ENCODE measurements around the gene CALN1.

CALN1 gene

DNA sequence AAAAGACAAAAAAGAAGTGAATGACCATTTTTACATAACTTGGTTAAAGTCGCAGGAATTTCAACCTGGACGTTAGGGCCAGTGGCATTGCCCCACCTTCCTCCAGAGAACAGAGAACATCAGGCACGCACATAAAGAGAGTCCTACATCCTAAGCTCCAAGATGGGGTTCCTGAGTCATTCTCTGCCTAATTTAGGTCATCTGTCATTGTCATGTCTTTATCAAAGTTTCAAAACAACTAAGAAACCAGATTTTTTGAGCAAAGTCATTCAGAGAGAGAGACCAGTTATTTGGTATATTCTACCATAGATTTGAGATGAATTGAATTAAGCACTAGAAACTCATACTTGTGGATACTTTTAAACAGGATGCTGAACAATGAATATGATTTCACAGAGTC, 241.7 kb downstream of the CALN1 start:
- DNase-seq = no peak

DNA sequence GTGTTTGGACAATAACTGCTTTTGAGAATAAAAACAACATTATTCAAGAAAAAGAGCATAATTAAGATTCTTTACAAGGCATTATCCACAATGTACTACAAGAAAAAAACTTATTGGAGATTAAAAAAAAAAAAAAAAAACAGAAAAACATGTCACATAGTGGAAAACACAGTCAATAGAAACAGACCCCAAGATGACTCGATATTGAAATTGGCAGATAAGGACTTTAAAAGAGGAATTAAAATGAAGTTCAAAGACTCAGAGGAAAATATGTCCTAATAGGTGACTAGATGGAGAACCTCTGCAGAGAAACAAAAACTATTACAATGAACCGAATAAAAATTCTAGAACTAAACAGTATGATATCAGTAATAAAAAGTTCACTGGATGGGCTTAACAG, 248.9 kb downstream of the CALN1 start:
- DNase-seq = no peak

DNA sequence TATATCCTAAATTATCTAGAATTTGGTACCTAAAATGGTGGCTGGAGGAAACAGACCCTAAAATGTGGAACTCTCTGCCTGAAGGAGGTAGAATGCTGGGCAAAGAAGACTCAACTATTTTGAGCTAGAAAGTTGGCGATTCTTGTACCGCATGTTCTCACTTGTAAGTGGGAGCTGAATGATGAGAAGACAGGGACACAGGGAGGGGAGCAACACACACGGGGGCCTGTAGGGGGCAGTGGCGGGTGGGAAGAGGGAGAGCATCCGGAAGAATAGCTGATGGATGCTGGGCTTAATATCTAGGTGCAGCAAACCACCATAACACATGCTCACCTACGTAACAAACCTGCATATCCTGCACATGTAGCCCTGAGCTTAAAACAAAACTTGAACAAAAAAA, 250.6 kb downstream of the CALN1 start:
- DNase-seq = no peak

DNA sequence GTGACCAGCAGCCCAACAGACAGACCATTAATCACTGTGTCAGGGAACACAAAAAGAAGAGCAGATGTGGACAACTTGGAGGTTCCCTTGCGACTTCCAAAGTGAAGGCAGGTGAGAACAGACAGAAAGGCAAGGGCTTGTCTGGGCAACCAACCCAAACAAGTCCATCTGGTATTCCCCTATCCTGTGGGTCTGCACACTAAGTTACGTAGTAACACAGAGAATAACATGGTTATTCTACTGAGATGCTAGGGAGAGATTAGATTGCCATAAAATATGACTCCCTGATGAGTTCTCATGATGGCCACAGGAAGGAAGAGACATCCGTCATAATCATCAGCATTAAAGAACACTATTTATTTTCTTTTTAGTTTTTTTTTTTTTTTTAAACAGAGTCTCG, 252.2 kb downstream of the CALN1 start:
- DNase-seq = no peak

DNA sequence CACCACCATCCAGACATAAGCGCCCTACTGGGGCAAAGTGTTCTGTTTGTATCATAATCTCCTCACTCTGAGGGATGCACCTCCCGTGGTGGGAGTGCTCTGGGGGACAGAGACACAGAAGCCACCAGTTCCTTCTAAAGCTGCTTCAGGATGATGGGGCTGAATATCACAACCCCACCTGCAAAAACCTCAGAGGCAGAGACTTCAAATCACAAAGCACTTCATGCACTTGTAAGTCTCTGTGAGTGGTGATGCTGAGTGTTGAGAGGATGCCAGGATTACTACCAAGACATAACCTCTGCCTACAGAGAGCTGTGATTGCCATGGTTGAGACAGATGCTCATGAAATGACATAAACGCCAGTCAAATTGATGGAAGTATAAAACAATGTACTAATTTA, 255.5 kb downstream of the CALN1 start:
- DNase-seq = no peak

DNA sequence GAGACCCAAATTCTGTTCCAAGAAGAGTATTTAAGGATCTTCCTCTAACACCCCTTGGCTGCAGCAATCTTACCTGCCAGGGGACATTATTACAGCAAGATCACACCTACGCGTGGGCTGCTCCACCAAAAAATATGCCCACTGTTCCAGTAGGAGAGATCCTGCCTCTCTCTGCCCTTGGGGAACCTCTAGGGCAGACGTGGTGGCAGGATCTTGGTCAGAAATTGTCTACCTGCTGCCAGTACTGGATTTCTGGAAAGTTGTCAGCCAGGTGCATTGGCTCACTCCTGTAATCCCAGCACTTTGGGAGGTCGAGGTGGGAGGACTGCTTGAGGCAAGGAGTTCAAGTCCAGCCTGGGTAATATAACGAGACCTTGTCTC, 259.0 kb downstream of the CALN1 start:
- DNase-seq = no peak

DNA sequence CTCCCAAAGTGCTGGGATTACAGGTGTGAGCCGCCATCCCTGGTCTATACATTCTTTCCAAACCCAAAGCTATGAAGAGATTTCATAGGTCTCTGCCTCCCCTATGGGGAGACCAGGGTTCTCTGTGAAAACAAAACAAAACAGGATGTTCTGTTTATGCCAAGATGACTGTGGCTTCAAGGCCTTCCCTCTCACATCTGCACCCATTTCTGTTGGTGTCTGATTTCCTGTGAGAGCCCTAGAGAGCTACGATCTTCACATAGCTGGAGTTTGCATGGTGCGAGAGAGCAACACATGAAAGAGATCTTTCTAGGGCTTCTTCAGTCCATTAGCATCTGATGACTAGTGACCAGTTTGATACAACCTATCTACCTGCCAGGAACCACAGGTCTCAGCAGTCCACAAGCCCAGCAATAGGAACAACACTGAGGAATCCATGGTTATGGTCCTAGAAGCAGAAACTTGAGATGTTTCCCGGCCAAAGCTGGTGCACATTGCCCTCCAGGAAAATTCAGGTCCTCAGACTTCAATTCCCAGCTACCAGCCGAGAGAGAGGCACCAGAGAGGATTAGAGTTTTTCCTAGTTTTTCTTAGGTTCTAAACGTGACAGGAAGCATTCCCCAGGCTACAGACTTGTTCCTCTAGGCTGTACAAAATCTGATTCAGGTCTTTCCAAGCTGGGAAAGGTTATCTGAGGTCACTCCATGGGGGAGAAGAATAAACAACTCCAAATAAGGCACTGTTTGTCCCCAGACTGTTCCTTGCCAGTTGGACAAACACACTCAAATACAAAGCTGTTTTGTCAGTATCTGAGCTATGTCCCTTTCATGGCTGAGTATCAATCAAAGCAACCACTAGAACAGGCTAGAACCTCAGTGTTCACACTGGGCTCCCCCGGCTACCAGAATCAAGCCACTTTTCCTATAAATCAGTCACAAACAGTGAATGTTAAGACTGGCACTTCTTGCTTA, 259.7 kb downstream of the CALN1 start:
- DNase-seq = no peak

DNA sequence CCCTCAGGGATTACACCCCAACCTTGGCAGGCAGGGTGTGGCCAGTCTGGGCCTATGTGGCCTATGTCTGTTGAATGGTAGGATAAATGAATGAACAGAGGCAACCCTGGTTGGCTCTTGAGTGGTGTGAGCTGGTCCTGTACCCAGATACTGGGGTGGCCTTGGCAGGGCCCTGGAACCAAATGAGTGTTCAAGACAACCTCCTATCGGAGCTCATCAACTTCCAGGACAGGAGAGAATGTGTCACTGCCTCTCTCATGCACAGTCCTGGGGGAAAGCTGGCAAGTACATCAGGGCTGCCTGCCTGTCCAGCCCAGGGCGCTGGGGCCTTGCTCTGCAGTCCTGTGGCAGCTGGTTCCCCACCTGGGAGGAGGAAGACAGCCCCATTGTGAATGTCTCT, 271.6 kb downstream of the CALN1 start:
- no peak for DNase-seq

DNA sequence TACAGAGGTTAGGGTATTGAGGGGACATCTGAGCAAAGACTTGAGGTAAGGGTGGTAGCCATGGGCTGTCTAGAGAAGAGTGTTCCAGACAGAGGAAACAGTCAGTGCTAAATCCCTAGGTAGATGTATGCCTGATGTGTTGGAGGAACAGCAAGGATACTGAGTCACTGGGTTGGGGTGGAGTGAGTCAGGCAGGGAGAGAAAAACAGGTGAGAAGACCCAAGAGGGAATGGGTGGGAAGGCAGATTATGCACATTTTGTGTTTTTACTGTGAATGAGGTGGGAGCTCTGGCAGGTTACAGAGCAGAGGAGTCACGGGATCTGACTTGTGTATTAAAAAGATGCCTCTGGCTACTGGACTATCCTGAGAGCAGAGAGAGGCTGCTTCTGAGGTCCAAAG, 285.0 kb downstream of the CALN1 start:
- no peak for DNase-seq

DNA sequence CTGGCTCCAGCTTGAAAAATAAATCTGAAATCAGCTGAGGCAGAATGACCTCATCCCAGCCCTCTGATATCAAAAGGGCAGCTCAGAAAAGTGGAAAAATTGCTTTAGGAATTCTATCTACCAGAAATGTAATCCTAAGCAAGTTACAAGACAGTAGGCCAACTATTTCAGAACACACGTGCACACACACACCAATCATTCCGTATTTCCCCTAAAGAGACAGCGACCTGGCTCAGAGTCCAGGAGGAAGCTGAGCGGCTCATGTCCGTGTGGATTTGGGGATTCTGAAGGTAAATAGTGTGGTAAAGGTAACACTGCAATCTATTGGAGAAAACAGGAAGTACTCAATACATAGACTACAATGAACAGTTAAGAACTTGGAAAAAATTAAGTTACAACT, 288.2 kb downstream of the CALN1 start:
- no peak for DNase-seq

DNA sequence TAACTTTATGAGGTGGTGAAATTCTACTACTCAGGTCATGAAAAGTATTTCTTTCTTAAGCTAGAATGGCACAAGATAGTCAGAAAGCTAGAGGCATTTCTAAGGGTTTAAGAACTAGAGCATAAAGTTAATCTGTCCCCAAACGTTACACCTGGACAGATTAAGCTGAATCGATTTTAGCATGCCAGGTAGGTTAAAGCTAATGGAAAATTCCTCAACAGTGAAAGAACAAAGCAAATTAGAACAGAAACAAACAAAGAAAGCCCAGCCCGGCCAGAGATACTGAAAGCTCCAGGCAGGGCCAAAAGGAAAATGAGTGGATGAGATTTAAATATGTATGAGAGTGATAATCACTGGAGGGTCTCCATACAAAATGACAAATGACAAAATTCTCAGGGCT, 293.8 kb downstream of the CALN1 start:
- DNase-seq = no peak

DNA sequence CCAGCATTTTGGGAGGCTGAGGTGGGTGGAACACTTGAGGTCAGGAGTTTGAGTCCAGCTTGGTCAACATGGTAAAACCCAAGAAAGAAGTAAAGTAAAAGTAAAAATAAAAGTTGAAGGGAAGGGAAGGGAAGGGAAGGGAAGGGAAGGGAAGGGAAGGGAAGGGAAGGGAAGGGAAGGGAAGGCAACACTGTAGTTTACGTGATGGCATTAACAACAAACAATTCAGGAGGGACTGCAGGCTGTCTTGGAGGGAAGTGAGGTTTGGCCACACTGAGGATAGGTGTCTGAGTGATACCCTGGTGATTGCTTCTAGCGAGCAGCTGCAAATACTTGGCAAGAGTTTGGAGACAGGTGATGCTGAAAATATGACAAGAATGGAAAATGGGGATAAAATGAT, 298.0 kb downstream of the CALN1 start:
- DNase-seq = no peak

DNA sequence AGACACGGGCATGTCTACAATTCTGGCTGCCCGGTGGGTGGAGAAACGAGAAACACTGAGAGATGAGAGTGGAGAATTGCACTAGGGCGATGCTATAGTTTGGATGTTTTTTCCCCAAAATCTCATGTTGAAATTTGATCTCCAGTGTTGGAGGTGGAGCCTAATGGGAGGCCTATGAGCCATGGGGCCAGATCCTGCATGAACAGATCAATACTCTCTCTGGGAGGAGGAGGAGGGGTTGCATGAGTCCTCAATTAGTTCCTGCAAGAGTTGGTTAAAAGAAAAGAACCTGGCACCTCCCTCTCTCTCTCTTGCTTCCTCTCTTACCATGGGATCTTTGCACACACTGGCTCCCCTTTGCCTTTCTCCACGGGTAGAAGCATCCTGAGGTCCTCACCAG, 299.1 kb downstream of the CALN1 start:
- DNase-seq = no peak

DNA sequence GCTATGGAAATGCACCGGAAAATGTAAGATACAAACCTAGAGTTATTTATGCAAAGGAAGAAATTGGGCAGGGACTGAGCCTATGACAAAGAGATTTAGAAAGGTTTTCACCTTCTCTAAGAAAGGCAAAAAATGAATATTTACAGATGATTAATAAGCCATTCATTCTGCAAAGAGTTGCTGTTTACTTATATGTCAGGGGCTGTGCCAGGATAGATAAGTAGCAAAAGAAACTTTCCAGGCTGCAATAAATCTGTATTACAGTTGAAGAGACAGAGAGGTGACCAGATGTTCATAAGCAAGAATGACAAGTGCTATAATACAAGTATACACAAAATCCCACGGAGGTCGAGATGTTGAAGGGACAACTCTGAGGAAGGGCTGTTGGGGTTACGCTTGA, 299.6 kb downstream of the CALN1 start:
- DNase-seq = no peak

DNA sequence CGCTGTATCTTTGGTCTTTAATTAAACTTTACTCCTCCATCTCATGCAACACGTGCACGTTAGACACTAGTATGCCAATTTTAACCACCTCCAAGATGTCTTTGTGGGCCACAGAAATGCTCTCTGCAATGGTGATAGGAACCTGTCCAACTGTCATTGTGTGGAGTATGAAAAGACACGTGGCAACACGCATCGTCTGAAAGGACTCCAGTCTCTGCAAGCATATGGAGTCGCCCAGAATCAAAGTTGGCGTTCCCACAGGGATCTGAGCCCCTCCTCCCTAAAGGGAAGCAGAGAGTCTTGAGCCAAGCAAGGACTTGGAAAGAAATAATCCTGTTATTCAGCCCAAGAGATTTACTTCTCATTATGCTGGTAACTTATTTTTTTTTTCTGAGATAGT, 301.1 kb downstream of the CALN1 start:
- DNase-seq = no peak

DNA sequence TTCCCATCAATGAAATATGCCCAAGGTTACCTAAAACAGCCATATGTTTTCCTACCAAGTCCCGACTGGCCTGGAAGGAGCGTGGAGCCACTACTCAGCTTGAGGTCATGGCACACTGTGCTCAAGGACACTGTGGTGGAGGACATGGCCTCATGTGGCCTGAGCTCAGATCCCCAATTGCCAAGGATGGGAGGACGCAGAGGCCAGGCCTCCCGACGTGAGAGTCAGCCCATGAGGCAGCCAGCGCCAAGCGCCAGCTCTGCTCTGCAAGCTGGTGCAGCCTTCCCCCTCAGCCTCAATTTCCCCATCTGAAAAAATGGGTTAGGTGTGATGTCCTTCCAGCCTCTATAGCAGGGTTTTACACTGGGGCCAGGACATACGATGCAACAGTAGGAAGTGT, 302.6 kb downstream of the CALN1 start:
- DNase-seq = no peak

DNA sequence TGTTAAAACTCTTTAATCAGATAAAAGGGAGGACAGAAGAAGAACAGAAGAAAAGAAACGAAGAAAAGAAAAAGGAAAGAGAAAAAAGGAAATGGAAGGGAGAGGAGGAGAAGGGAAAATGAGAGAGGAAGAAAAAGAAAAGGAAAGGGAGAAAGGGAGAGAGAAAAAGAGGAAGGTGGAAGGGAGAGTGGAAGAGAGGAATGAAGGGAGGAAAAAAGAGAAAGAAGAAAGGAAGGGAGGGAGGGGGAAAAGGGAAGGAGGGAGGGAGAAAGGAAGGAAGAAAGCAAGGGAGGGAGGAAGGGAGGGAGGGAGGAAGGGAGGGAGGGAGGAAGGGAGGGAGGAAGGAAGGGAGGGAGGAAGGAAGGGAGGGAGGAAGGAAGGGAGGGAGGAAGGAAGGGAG, 305.7 kb downstream of the CALN1 start:
- DNase-seq = no peak

DNA sequence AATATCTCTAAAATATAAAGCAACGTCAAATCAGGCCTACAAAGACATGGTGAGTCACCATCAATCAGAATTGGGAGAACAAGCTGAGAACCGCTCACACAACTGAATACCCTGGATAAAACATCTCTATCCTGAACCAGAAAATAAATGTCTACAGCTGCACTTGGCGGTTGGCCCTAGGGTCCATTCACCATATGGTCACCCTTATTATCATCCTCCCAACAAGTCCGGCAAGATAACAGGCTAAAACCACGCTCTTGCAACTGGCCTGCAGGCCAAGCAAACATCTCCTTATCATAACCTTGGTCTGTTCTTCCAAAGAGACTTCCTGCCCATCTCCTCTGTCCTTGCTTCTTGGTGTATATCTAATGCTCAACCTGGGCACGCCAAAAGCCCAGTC, 310.7 kb downstream of the CALN1 start:
- no peak for DNase-seq

DNA sequence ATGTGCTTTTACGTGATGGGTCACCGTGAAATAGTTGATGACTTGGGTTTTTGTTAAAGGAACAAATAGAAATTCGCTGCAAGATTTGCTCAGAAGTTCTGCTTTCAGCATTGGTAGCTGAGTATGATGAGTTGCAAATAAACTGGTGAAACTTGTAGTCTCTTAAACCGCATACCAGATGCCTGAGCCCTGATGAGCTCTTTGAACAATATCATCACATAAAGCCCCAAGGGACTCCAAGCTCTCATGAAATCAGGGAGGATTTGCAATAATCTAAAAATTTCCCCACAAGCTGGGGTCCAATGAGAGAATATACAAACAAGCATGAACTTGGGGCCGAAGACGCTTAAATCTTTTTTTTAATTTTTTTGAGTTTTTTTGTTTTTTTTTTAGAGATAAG, 312.4 kb downstream of the CALN1 start:
- no peak for DNase-seq

DNA sequence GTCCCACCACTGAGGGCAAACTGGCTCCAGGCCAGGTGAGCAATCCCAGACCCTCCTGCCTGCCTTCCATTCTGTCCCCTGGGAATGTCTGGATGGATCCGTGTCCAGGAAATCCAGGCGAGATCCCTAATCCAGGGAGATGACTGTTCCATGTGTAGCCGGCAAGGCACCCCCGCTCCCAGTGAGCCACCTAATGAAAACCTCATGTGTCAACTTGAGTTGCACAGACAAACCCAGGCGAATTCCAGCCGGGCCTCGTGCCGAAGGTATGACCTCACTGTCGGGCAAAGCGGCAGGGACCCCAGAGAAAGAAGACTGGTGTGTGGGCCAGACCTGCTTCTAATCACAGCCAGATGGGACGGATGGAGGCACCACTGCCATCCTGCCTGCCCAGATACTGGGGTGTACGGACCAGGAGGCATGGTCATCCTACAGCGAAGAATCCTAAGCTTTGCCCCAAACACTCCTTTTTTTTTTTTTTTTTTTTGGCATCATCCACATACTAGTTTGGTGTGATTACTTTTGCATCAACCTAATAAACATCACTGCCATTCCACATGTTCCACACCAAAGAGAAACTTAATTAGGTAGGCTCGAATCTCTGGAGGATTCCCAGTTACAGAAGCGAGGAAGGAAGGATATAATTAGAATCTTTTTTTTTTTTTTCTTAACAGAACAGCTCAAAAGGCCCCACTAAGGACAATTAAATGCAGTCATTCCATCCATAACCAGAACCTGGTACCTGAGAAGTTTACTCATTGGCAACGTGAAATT, 313.1 kb downstream of the CALN1 start:
- no peak for DNase-seq

DNA sequence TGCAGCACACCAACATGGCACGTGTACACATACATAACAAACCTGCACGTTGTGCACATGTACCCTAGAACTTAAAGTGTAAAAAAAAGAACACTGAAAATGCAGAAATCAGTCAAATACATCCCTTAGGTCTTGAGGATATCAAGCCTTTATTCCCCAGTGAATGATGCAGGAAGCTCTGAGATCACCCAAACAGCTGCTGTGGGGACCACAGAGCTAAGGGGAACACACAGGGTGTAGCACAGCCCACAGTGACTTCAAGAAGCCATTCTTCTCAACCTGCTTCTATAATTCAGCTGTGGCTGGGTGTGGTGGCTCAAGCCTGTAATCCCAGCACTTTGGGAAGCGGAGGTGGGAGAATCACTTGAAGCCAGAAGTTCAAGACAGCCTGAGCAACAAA, 314.9 kb downstream of the CALN1 start:
- no peak for DNase-seq

DNA sequence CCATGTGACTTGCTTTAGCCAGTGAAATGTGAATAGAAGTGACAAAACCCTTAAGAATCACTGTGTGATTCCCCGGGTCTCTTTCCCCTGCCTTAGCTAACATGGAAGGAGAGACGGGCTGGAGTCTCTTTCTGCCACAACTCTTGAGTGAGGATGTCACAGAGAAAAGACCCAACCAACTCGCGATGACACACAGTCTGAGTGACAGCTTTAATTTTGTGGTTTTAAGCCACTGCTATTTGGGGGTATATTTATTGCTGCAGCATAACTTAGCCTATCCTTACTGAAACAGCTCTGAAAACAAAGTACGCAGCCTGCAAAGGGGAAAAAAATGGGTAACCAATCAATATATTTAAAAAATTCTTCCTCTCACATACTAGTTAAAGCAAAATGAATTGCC, 319.4 kb downstream of the CALN1 start:
- DNase-seq = no peak

DNA sequence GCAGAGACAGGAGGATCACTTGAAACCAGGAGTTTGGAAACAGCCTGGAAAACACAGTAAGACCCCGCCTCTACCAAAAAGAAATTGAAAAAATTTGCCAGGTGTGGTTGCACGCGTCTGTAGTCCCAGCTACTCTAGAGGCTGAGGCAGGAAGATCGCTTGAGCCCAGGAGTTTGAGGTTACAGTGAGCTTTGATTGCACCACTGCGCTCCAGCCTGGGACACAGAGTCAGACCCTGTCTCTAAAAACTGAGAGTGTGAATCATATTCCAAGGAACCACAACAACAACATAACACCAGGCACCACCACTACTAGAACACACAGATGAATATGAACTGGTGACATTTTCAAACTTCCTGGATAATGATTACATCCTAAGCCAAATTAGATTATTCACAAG, 324.2 kb downstream of the CALN1 start:
- DNase-seq = no peak

DNA sequence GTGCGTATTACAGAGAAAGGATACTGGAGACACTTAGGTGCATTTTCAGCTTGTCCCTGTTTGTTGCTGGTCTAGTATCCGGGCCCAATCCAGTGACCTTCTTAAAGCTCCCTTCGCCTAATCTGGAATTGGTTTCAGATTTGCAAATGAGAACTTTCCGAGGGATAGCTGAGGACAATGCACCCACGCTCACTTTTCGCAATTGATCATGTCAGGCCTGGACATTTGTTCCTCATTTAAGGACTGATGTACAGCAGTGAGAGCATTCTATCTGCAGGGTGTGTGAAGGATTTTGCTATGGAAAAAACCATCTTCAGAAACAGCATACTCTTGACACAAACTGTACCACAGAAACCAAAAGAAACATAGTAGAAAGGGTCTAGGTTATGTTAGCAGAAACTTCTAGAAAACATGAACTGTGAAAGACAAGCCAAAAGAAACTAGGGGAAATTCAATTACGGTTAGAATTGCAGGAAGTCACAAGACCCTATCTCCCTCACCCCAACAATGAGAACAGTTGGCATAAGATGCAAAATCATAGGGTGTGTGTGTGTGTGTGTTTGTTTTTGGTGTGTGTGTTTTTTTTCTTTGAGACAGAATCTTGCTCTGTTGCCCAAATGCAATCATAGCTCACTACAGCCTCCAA, 331.1 kb downstream of the CALN1 start:
- DNase-seq = no peak

Measured in NCI-H345 (cell line).